ENCODE results near the gene SCN1B. TPM values are rescaled to one million over a fixed set of nuclear protein-coding genes. Genes with fewer than 3 reads are reported as not detected.
"Not testable (repeated sequence)": the region's sequence is repeated elsewhere in the genome, so short reads cannot be mapped to it uniquely, and the experiment has no call there.

The SCN1B gene
- total RNA-seq, 1 donor from 2014 or later, result 0.26 TPM

DNA sequence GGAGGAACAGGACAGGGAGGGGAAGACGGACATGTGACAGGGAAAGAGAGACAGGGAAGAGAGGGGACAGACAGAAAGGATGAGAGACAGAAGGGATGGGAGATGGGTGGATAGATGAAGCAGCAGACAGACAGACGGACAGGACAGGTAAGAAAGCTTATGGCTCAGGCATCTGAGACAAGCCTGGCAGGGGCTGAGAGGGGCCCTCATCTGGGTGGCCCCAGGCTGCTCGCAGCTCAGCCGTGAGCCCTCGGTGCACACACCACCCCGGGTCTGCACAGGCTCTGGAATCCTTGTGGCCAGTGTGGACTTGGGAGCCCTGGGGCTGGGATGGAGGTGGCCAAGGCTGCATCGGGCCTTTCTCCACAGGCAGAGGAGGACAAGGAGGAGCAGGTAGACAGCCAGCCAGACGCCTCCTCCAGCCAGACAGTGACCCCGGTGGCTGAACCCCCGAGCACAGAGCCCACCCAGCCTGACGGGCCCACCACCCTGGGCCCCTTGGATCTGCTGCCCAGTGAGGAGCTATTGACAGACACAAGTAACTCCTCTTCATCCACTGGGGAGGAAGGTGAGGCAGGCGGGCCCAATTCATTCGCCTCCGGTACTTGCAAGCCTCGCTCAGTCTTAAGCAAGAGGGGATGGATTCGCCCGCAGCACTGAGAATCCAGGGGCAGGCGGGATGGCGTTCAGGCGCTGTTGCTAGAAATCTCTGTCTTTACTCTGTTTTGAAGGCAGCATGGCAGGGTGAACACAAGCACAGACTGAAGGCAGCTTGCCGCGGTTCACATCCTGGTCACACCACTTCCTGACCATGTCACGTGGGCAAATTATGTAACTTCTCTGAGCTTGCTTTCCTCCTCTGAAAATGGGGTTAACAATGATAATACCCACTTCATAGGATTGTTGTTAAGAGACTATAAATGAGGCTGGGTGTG, 16.2 kb upstream of the SCN1B start:
- Histone ChIP-seq H3K27me3 (ENCODE audit: control insufficient read depth, insufficient read depth, low read length) (no peaks in the 10 kb centered on the region), H3K36me3 (ENCODE audit: control insufficient read depth, insufficient read depth, low read length) (peaks cover 37% of the 10 kb centered on the region), H3K4me3 (ENCODE audit: low read depth, low read length) (no peak overlapping the region)
- TF ChIP-seq, protein P1, sequence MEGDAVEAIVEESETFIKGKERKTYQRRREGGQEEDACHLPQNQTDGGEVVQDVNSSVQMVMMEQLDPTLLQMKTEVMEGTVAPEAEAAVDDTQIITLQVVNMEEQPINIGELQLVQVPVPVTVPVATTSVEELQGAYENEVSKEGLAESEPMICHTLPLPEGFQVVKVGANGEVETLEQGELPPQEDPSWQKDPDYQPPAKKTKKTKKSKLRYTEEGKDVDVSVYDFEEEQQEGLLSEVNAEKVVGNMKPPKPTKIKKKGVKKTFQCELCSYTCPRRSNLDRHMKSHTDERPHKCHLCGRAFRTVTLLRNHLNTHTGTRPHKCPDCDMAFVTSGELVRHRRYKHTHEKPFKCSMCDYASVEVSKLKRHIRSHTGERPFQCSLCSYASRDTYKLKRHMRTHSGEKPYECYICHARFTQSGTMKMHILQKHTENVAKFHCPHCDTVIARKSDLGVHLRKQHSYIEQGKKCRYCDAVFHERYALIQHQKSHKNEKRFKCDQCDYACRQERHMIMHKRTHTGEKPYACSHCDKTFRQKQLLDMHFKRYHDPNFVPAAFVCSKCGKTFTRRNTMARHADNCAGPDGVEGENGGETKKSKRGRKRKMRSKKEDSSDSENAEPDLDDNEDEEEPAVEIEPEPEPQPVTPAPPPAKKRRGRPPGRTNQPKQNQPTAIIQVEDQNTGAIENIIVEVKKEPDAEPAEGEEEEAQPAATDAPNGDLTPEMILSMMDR (IDR thresholded peaks at IDR 0.05; ENCODE audit: insufficient read depth, low read length, severe bottlenecking), result no peak
- DNase-seq (ENCODE audit: low read depth) (no peak), FAIRE-seq (no peak)

- H3K4me3 ChIP-seq (ENCODE audit: low read depth, low read length); DNase-seq (ENCODE audit: low read depth); FAIRE-seq; H3K27me3 ChIP-seq (ENCODE audit: control insufficient read depth, insufficient read depth, low read length): not testable (repeated sequence)
- H3K36me3 ChIP-seq (ENCODE audit: control insufficient read depth, insufficient read depth, low read length), result peaks cover 35% of the 10 kb centered on the region
Observed at GRCh38 chr19:35014774-35015173, 15.5 kb upstream of the SCN1B start.

DNA sequence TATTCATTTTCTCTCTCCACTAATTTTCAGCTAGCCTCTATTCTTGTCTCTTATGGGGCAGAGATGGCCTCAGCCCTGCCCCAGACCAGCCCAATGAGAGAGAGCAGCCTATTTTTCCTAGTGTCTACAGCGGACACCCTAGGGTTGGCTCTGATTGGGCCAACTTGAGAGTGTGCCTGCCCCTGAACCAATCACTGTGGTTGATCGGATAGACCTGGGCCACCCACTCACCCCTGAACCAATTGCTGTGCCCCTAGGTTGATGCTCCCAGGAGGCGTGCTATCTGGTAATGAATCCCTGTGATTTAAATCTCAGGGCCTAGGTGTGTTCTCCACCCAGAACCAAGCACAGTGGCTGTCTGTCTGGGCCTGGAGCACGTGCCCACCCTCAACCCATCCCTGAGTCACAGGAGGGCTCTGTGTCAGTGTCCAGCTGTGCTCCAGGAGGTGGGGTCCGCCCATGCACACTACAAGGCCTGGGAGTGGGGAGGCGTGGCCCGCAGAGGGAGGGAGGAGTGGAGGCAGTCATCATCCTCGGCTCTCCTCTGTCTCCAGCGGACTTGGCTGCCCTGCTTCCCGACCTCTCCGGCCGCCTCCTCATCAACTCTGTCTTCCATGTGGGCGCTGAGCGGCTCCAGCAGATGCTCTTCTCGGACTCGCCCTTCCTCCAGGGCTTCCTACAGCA, 14.9 kb upstream of the SCN1B start:
- FAIRE-seq, result no peak
- TF ChIP-seq, protein P1 (IDR thresholded peaks at IDR 0.05; ENCODE audit: insufficient read depth, low read length, severe bottlenecking), result no peak
- Histone ChIP-seq H3K4me3 (ENCODE audit: low read depth, low read length) (no peak overlapping the region), H3K36me3 (ENCODE audit: control insufficient read depth, insufficient read depth, low read length) (peaks cover 34% of the 10 kb centered on the region), H3K27me3 (ENCODE audit: control insufficient read depth, insufficient read depth, low read length) (no peaks in the 10 kb centered on the region)
- no peak for DNase-seq (ENCODE audit: low read depth)

DNA sequence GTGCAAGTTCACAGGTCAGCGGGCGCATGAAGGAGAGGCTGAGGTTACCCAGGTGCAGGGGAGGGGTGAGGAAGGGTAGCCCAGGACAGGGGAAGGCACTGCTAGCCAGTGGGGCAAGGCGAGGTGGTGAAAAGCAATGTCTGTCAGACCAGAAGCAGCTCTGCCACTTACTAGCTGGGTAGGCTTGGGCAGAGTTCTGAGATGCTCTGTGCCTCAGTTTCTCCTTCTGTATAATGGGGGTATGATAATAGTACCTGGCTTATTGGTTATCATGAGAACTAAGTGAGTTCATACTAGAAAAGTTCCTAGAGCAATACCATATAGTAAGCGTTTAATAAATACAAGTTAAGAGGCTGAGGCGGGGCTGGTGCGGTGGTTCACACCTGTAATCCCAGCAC, 14.3 kb upstream of the SCN1B start:
- Histone ChIP-seq H3K36me3 (ENCODE audit: control insufficient read depth, insufficient read depth, low read length) (peaks cover 34% of the 10 kb centered on the region), H3K27me3 (ENCODE audit: control insufficient read depth, insufficient read depth, low read length) (no peaks in the 10 kb centered on the region), H3K4me3 (ENCODE audit: low read depth, low read length) (no peak overlapping the region)
- TF ChIP-seq, protein P1 (IDR thresholded peaks at IDR 0.05; ENCODE audit: insufficient read depth, low read length, severe bottlenecking), result no peak
- DNase-seq (ENCODE audit: low read depth) (no peak), FAIRE-seq (no peak)

- FAIRE-seq, result no peak
- Histone ChIP-seq H3K27me3 (ENCODE audit: control insufficient read depth, insufficient read depth, low read length) (no peaks in the 10 kb centered on the region), H3K4me3 (ENCODE audit: low read depth, low read length) (no peak overlapping the region), H3K36me3 (ENCODE audit: control insufficient read depth, insufficient read depth, low read length) (peaks cover 34% of the 10 kb centered on the region)
- TF ChIP-seq, protein P1 (IDR thresholded peaks at IDR 0.05; ENCODE audit: insufficient read depth, low read length, severe bottlenecking), result no peak
- no peak for DNase-seq (ENCODE audit: low read depth)
Observed at GRCh38 chr19:35017507-35017906, 12.8 kb upstream of the SCN1B start.

DNA sequence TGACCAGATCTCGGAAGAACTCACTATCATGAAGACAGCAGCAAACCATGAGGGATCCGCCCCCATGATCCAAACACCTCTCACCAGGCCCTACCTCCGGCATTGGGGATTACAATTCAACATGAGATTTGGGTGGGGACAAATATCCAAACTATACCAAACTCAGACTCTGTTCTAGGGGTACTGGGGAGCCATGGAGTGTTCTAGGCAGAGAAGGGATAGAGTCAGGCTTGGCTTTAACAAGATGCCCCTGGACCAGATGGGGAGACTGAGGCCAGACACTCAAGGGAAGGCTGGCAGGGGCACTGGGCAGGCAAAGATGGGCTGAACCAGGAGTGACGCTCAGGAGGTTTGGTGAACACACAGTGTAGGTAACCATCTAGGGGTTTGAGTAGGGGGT, 11.9 kb upstream of the SCN1B start:
- Histone ChIP-seq H3K36me3 (ENCODE audit: control insufficient read depth, insufficient read depth, low read length) (peaks cover 35% of the 10 kb centered on the region), H3K27me3 (ENCODE audit: control insufficient read depth, insufficient read depth, low read length) (no peaks in the 10 kb centered on the region), H3K4me3 (ENCODE audit: low read depth, low read length) (no peak overlapping the region)
- DNase-seq (ENCODE audit: low read depth), result no peak
- no peak for FAIRE-seq
- TF ChIP-seq, protein P1 (IDR thresholded peaks at IDR 0.05; ENCODE audit: insufficient read depth, low read length, severe bottlenecking), result no peak

Measured in bronchial epithelial cell (primary cell).